ENCODE data around the gene LAMA1. TPM values are rescaled to one million over a fixed set of nuclear protein-coding genes. Genes with fewer than 3 reads are reported as not detected.

The LAMA1 gene
- total and polyA plus RNA-seq, 2 of the 4 experiments (the other 2 are of a cell fraction) = 10.9 to 15.5 TPM

DNA sequence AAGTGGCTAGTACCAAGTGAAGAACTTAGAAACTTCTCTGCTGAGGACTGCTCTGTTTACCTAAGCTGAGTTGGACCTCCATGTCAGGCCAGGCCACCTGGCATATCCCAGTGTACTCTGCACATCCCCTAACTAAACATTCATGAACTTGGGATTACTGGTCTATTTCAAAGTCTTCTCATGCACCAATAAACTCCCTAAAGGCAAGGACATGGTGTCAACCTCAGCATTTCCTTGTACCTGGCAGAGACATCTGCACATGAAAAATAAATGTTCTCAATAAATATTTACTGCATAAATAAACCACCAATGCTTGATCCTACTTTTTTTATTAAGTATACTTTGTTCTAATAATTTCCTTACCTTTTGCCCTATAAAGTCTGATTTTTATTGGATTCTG, 124.8 kb downstream of the LAMA1 start:
- DNase-seq (no peak), ATAC-seq (ENCODE audit: low read depth) (no peak)
- no peak overlapping the region for H3K14ac ChIP-seq (replicated peaks; ENCODE audit: low read depth, low read length)
- no peak overlapping the region for H3K9ac ChIP-seq (ENCODE audit: low read depth, low read length)
- no peak overlapping the region for H2BK20ac ChIP-seq (ENCODE audit: low read depth, low read length)
- H2BK5ac ChIP-seq (ENCODE audit: low read depth, low read length, poor library complexity, severe bottlenecking) = no peak overlapping the region
- in situ Hi-C loops (cut with MboI; ENCODE audit: low sequenced_read_pairs) (no loop called here), dilution Hi-C loops (cut with HindIII; ENCODE audit: low sequenced_read_pairs, unreplicated experiment) (no loop called here), intact Hi-C loops (cut with micrococcal nuclease) (no loop called here)
- ChIA-PET CTCF (interaction anchor here (1.7 kb wide), 1 partner anchor 184 kb away, joined by 6 read pairs; no protein-coding TSS in a partner anchor), POLR2A (ENCODE audit: unreplicated experiment) (no interaction called here)
- H2BK15ac ChIP-seq (ENCODE audit: low read depth, low read length) = no peak overlapping the region
- no peak overlapping the region for H3K23ac ChIP-seq (ENCODE audit: low read depth, low read length)
- peaks cover 2% of the 10 kb centered on the region; the same call in 1 of the 2 replicates for H3K4me1 ChIP-seq (ENCODE audit: control insufficient read depth, insufficient read depth, low read length)
- H2AFZ ChIP-seq (replicated peaks; ENCODE audit: low read length, poor library complexity) = no peak overlapping the region
- no peaks in the 10 kb centered on the region for H3K79me1 ChIP-seq (ENCODE audit: low read depth in 1 of 2, low read length in 2 of 2)
- H3K4me2 ChIP-seq (ENCODE audit: low read depth, low read length) = no peak overlapping the region
- no peak overlapping the region for H3K27ac ChIP-seq (ENCODE audit: insufficient read depth, low read length)
- H3K4me3 ChIP-seq (ENCODE audit: insufficient read depth, low read depth, low read length) = no peak overlapping the region
- H4K8ac ChIP-seq (ENCODE audit: low read depth in 2 of 2, low read length in 2 of 2) = no peak overlapping the region
- H4K5ac ChIP-seq (ENCODE audit: low read depth, low read length) = no peak overlapping the region
- H4K20me1 ChIP-seq (ENCODE audit: insufficient read depth, low read length) = no peaks in the 10 kb centered on the region
- no TSS peak for BruUV-seq (replicated peaks)
- H3K36me3 ChIP-seq (ENCODE audit: control insufficient read depth, insufficient read depth, low read length) = peaks cover 5% of the 10 kb centered on the region; the same call in 1 of the 2 replicates
- no peaks in the 10 kb centered on the region for H3K9me1 ChIP-seq (ENCODE audit: insufficient read depth, low read length)
- H3K9me3 ChIP-seq (ENCODE audit: control insufficient read depth, insufficient read depth, low read length) = no peaks in the 10 kb centered on the region
- no peak overlapping the region for H2AK9ac ChIP-seq (replicated peaks; ENCODE audit: low read depth, low read length, poor library complexity)
- H3K4ac ChIP-seq (ENCODE audit: low read depth, low read length) = no peak overlapping the region
- no peak overlapping the region for H2AK5ac ChIP-seq (ENCODE audit: low read depth, low read length)
- no peak overlapping the region for H3K18ac ChIP-seq (ENCODE audit: low read depth, low read length)
- TF ChIP-seq, protein P1, sequence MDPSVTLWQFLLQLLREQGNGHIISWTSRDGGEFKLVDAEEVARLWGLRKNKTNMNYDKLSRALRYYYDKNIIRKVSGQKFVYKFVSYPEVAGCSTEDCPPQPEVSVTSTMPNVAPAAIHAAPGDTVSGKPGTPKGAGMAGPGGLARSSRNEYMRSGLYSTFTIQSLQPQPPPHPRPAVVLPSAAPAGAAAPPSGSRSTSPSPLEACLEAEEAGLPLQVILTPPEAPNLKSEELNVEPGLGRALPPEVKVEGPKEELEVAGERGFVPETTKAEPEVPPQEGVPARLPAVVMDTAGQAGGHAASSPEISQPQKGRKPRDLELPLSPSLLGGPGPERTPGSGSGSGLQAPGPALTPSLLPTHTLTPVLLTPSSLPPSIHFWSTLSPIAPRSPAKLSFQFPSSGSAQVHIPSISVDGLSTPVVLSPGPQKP (IDR thresholded peaks at IDR 0.05; ENCODE audit: borderline replicate concordance, low read depth, low read length) = no peak
- no peak for TF ChIP-seq RAD21 (IDR thresholded peaks at IDR 0.05; ENCODE audit: low read length)
- H2BK120ac ChIP-seq (ENCODE audit: low read depth, low read length) = no peak overlapping the region
- H3K27me3 ChIP-seq (ENCODE audit: control insufficient read depth, insufficient read depth, low read length) = no peaks in the 10 kb centered on the region
- H4K91ac ChIP-seq (ENCODE audit: insufficient read depth, low read depth, low read length) = no peak overlapping the region
- no peak overlapping the region for H3K56ac ChIP-seq (ENCODE audit: extremely low read depth, insufficient read depth, low read length)
